Measurements from ENCODE around the gene ATOH8.

The ATOH8 gene

DNA sequence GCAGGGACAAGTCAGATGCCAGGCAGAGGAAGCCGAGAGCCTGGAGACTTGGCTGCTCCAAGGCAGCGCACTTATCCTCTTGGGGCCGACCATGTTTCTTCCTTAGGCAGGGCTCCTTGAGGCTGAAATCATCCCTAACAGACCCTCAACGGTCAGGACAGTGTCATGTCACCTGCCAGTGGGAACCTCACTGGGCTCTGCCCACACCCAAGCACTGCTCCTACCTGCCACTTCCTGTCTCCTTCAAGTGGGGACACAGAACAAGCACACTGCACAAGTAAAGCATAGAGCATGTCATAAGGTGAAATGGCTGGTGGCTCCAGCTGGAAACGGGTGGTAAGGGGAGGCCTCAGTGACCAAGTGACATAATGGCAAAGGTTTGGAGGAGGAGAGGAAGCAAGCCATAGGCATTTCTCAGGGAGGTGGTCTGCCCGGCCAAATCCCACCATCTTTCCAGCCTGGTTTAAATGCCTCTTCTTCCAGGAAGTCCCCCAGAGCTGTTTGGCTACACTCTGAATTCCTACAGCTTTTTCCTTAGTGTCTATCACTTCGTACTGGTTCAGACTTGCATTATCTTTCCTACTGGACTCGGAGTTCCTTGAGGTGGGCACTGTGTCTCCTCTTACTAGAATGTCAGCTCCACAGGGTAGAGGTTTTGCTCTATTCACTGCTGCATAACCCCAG lies 7.3 kb upstream of the ATOH8 start:
- TF ChIP-seq, protein P1, sequence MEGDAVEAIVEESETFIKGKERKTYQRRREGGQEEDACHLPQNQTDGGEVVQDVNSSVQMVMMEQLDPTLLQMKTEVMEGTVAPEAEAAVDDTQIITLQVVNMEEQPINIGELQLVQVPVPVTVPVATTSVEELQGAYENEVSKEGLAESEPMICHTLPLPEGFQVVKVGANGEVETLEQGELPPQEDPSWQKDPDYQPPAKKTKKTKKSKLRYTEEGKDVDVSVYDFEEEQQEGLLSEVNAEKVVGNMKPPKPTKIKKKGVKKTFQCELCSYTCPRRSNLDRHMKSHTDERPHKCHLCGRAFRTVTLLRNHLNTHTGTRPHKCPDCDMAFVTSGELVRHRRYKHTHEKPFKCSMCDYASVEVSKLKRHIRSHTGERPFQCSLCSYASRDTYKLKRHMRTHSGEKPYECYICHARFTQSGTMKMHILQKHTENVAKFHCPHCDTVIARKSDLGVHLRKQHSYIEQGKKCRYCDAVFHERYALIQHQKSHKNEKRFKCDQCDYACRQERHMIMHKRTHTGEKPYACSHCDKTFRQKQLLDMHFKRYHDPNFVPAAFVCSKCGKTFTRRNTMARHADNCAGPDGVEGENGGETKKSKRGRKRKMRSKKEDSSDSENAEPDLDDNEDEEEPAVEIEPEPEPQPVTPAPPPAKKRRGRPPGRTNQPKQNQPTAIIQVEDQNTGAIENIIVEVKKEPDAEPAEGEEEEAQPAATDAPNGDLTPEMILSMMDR (conservative IDR thresholded peaks at IDR 0.05), result no peak
- no peak overlapping the region for H3K27ac ChIP-seq

DNA sequence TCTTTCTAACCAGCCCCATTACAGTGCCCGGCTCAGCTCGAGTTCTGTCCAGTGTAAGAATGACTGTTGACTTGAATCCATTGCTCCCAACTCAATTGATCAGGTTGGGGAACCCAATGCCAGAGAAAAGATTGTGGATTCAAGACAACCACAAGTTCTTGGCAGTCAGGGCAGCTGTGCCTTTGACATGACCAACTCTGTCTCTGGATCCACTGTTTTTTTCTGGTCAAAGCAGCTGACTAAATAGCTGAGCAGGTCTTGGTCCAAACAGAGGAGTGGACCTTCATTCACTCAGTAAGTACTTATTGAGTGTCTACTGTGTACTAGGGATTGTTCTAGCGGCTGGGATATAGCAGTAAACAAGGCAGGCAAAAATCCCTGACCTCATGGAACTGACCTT lies 6.3 kb upstream of the ATOH8 start:
- no peak overlapping the region for H3K27ac ChIP-seq
- TF ChIP-seq, protein P1 (conservative IDR thresholded peaks at IDR 0.05), result no peak

DNA sequence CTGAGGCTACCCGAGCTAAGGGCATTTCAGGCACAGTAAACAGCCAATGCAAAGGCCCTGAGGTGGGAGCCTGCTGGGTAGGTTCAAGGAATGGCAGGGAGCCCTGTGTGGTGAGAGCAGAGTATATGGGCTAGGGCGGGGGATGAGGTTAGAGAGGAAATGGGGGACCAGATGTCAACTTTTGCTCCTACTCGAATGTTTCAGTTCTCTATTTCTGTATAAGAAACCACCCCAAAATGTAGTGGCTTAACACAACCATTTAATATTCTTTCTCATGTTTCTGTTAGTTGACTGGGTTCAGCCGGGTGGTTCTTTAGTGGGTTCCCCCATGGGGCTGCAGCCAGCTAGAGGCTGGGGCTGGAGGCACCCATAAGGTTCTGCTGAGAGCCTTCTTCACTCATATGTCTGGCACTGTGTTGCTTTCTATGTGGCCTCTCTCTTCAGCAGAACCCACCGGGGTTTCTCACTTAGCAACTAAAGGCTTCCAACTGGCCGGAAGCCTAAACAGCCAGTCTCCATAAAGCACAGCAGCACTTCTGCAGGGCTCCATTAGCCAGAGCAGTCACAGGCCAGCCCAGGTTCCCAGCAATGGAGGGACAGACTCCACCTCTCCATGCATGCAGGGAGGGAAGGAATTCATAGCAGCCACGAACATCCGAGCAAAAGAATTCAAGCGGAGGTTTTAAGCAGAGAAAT lies 5.6 kb upstream of the ATOH8 start:
- TF ChIP-seq, protein P1 (conservative IDR thresholded peaks at IDR 0.05), result no peak
- H3K27ac ChIP-seq, result no peak overlapping the region

DNA sequence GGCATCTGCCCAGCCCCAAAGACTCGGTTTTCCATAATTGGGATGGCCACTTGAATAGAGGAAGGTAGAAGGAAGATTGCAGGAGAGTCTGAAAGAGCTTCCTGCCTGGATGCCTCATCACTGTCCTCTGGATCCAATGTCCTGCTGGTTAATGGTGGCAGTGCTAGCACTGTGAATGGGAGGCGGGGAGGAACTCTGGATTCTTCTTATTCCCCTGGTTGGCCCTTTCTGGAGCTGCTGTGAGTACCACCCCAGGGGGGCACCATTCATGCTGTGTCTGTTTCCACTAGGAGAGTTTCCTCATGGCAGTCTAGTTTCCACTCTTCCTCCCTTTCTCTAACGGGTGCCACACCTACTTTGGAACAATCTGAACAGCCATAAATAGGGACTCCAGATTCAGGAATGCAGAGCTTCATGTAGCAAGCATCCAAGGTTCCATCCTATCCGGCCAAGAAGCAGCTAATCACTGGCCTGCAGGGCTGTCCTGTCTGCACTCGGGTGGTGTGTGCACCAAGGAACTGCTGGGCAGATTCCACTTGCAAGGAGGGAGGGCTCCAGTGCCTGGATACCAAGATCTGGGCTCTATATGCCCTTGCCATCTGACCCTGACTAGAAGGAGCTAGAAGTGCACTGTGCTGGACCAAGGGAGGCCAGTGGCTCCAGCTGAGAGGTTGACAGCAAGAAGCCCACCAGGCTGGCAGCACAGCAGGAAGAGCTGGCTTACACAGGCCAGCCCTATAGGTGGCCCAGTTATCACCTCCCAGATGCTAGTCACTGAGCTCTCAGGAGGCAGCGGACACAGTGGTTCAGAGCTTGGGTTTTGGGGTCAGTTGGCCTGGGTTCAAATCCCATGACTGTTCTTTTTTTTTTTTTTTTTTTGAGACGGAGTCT lies 4.6 kb upstream of the ATOH8 start:
- TF ChIP-seq, protein P1 (conservative IDR thresholded peaks at IDR 0.05), result no peak
- H3K27ac ChIP-seq, result no peak overlapping the region

DNA sequence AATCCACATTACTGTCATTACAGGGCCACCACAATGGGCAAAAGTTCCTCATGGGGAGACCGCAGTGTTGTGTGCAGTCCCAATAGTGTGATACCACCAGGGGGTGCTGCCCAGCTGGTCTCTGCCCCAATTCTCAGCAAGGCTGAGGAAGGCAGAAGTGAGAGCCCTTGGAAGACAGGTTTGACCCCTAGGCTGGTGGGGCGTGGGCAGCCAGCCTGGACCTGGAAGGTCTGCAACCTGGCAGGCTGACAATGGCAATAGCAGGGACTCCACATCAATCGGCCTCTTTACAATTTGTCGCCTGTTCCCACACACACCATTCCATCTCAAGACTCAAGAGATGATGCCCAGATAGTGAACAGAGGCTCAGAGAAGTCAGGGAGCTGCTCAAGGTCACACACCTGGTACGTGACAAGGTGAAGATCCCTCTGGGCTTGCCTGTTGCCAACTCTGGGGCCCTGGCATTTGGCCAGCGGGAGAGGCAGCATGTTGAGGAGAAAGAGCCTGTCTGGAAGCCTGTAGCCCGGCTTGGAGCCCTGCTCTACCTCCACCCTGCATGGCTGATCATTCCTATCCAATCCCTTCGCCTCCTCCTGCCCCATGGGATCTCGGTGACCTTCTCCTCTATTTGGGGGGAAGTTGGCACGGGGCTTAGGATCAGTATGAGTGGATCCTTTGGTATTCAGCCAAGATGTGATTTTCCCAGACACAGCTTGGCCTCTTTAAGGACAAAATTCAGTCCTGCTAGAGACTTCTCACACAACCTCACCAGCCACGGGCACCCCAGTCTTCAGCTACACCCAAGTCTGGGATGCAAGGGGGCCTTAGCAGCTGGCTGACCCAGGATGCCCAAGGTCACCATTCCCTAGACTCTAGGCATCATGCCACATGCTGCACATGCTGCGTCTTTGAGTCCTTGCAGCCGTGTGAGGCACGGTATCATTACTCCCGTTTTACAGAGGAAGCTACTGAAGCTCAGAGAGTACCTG lies 2.9 kb upstream of the ATOH8 start:
- TF ChIP-seq, protein P1 (conservative IDR thresholded peaks at IDR 0.05), result peak; percentile 77
- no peak overlapping the region; the same call in 1 of the 2 replicates for H3K27ac ChIP-seq

DNA sequence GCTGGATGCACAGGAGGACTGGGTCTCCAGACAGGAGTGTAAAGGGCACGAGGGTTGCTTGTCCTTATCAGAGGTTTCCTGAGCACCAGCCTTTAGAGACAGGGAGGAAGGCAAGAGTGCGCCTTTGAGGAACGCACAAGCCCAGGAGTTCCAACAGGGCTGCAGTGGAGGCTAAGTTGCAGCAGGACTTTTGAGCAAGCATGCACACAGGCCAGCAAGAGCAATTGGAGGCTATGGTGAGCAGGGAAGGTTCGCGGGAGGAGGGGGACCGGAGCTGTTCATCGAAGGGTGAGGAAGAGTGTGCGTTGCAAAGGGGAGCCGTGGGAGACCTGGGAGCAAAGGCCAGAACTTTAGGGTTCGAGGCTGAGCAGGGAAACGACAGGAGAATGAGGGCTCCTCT lies 2.2 kb upstream of the ATOH8 start:
- H3K27ac ChIP-seq, result no peak overlapping the region; the same call in 1 of the 2 replicates
- TF ChIP-seq, protein P1 (conservative IDR thresholded peaks at IDR 0.05), result no peak

Measured in VCaP (cell line).